A549 (cell line): ENCODE data around the gene OXA1L.

ENCODE experiments used
- CEBPB ChIP-seq, 2 experiments: fragments of >200 bp in 1 of 2; sonication (Bioruptor Twin) in 1 of 2; formaldehyde crosslinking in 1 of 2; IDR thresholded peaks; 2 replicates each; pipeline ENCODE4 v1.6.1; 2012 to 2016
- CHD2 ChIP-seq: fragments of 150-350 bp; IDR thresholded peaks from 2 replicates; pipeline ENCODE4 v1.6.1; 2014; ENCODE audit warnings: low read length; ENCODE audit not compliant: partially characterized antibody
- HDAC2 ChIP-seq: fragments of 200-600 bp; sonication (generic); IDR thresholded peaks from 2 replicates; pipeline ENCODE4 v1.6.1; 2016
- JUN ChIP-seq, 2 experiments: fragments of >200 bp; sonication (Bioruptor Twin); formaldehyde crosslinking; IDR thresholded peaks; 2 replicates in 1 of 2; 3 replicates in 1 of 2; pipeline ENCODE4 v1.6.1; 2016 to 2017
- NFE2L2 ChIP-seq: fragments of 150-350 bp; conservative IDR thresholded peaks from 2 replicates; pipeline ENCODE4 v1.6.1; 2014; ENCODE audit warnings: low read length
- POLR2A ChIP-seq: IDR thresholded peaks from 2 replicates; pipeline ENCODE4 v1.6.1; 2012; ENCODE audit warnings: mild to moderate bottlenecking, low read length
- TP53 ChIP-seq: fragments of 250-450 bp; sonication (Bioruptor Pico); IDR thresholded peaks from 2 replicates; pipeline ENCODE4 v1.5.0; 2021; ENCODE audit warnings: mild to moderate bottlenecking, moderate library complexity
- TF ChIP-seq, protein P1 (sequence below): fragments of >200 bp; sonication (Bioruptor Twin); formaldehyde crosslinking; IDR thresholded peaks from 3 replicates; pipeline ENCODE4 v1.5.1; 2016
- TF ChIP-seq, protein P2 (sequence below): fragments of >200 bp; sonication (Bioruptor Twin); formaldehyde crosslinking; IDR thresholded peaks from 2 replicates; pipeline ENCODE4 v1.6.1; 2016
- TF ChIP-seq, protein P3 (sequence below): fragments of 450-650 bp; IDR thresholded peaks from 2 replicates; pipeline ENCODE4 v1.6.1; 2014; ENCODE audit warnings: antibody characterized with exemption
- TF ChIP-seq, protein P4 (sequence below): IDR thresholded peaks from 2 replicates; pipeline ENCODE4 v1.6.1; 2012
- TF ChIP-seq, protein P5 (sequence below): fragments of 200-600 bp; sonication (generic); IDR thresholded peaks from 2 replicates; pipeline ENCODE4 v1.6.1; 2016; ENCODE audit warnings: antibody characterized with exemption, mild to moderate bottlenecking, moderate library complexity
- TF ChIP-seq, protein P6 (sequence below): fragments of 250-450 bp; sonication (Bioruptor Pico); IDR thresholded peaks from 2 replicates; pipeline ENCODE4 v1.5.0; 2021; ENCODE audit warnings: mild to moderate bottlenecking, moderate library complexity, borderline replicate concordance

DNA sequence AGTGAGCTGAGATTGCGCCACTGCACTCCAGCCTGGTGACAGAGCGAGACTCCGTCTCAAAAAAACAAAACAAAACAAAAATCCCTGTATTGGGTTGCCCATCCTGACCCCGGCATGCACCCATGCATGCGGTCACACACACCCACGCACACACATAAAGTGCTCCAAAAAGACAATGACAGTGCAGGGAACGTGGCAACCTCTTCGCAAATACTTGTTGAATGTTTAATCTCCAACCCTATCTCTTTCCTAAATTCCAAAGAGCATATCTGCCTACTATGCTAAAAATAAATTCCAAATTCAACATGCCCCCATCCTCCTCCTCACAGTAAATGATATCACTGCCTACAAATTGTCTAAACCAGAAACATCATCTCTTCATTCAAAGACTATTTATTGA, 35.2 kb downstream of the OXA1L start:
- TF ChIP-seq, protein P1, sequence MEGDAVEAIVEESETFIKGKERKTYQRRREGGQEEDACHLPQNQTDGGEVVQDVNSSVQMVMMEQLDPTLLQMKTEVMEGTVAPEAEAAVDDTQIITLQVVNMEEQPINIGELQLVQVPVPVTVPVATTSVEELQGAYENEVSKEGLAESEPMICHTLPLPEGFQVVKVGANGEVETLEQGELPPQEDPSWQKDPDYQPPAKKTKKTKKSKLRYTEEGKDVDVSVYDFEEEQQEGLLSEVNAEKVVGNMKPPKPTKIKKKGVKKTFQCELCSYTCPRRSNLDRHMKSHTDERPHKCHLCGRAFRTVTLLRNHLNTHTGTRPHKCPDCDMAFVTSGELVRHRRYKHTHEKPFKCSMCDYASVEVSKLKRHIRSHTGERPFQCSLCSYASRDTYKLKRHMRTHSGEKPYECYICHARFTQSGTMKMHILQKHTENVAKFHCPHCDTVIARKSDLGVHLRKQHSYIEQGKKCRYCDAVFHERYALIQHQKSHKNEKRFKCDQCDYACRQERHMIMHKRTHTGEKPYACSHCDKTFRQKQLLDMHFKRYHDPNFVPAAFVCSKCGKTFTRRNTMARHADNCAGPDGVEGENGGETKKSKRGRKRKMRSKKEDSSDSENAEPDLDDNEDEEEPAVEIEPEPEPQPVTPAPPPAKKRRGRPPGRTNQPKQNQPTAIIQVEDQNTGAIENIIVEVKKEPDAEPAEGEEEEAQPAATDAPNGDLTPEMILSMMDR, result no peak
- TF ChIP-seq, protein P2, sequence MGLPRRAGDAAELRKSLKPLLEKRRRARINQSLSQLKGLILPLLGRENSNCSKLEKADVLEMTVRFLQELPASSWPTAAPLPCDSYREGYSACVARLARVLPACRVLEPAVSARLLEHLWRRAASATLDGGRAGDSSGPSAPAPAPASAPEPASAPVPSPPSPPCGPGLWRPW, result no peak
- no peak for TF ChIP-seq POLR2A
- TF ChIP-seq JUN (IDR thresholded peaks at IDR 0.05), result no peak
- TF ChIP-seq, protein P3, sequence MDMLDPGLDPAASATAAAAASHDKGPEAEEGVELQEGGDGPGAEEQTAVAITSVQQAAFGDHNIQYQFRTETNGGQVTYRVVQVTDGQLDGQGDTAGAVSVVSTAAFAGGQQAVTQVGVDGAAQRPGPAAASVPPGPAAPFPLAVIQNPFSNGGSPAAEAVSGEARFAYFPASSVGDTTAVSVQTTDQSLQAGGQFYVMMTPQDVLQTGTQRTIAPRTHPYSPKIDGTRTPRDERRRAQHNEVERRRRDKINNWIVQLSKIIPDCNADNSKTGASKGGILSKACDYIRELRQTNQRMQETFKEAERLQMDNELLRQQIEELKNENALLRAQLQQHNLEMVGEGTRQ, result no peak
- no peak for TF ChIP-seq CHD2
- TF ChIP-seq TP53 (CRISPR knock-in tag), result no peak
- TF ChIP-seq, protein P4, sequence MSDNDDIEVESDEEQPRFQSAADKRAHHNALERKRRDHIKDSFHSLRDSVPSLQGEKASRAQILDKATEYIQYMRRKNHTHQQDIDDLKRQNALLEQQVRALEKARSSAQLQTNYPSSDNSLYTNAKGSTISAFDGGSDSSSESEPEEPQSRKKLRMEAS, result no peak
- TF ChIP-seq CEBPB (IDR thresholded peaks at IDR 0.05), result no peak
- no peak for TF ChIP-seq NFE2L2
- no peak for TF ChIP-seq HDAC2
- TF ChIP-seq, protein P5, sequence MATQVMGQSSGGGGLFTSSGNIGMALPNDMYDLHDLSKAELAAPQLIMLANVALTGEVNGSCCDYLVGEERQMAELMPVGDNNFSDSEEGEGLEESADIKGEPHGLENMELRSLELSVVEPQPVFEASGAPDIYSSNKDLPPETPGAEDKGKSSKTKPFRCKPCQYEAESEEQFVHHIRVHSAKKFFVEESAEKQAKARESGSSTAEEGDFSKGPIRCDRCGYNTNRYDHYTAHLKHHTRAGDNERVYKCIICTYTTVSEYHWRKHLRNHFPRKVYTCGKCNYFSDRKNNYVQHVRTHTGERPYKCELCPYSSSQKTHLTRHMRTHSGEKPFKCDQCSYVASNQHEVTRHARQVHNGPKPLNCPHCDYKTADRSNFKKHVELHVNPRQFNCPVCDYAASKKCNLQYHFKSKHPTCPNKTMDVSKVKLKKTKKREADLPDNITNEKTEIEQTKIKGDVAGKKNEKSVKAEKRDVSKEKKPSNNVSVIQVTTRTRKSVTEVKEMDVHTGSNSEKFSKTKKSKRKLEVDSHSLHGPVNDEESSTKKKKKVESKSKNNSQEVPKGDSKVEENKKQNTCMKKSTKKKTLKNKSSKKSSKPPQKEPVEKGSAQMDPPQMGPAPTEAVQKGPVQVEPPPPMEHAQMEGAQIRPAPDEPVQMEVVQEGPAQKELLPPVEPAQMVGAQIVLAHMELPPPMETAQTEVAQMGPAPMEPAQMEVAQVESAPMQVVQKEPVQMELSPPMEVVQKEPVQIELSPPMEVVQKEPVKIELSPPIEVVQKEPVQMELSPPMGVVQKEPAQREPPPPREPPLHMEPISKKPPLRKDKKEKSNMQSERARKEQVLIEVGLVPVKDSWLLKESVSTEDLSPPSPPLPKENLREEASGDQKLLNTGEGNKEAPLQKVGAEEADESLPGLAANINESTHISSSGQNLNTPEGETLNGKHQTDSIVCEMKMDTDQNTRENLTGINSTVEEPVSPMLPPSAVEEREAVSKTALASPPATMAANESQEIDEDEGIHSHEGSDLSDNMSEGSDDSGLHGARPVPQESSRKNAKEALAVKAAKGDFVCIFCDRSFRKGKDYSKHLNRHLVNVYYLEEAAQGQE, result no peak
- TF ChIP-seq, protein P6, sequence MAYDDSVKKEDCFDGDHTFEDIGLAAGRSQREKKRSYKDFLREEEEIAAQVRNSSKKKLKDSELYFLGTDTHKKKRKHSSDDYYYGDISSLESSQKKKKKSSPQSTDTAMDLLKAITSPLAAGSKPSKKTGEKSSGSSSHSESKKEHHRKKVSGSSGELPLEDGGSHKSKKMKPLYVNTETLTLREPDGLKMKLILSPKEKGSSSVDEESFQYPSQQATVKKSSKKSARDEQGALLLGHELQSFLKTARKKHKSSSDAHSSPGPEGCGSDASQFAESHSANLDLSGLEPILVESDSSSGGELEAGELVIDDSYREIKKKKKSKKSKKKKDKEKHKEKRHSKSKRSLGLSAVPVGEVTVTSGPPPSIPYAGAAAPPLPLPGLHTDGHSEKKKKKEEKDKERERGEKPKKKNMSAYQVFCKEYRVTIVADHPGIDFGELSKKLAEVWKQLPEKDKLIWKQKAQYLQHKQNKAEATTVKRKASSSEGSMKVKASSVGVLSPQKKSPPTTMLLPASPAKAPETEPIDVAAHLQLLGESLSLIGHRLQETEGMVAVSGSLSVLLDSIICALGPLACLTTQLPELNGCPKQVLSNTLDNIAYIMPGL (CRISPR knock-in tag), result no peak
